ENCODE measurements around the gene PPP1CC.

The PPP1CC gene

DNA sequence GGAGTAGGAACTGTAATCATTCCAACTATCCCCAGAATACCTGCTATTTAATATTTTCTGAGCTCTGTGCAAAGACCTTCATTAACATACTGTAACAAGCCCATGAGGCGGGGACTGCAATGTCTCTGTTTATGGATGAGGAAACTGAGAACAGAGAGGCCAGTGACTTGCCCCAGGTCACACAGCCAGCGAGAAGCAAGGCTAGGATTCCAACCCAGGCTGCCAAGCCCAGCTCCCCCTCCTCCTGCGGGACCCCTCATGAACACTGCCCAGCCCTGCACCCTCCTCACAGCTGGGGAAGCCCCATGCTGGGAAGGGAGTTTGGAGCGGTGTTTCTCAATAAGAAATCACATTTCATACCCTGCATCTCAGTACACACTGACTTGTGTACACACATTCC, 64.7 kb downstream of the PPP1CC start:
- no peak for TF ChIP-seq POLR2A (IDR thresholded peaks at IDR 0.05; ENCODE audit: low read depth, low read length)
- no peak for FAIRE-seq

DNA sequence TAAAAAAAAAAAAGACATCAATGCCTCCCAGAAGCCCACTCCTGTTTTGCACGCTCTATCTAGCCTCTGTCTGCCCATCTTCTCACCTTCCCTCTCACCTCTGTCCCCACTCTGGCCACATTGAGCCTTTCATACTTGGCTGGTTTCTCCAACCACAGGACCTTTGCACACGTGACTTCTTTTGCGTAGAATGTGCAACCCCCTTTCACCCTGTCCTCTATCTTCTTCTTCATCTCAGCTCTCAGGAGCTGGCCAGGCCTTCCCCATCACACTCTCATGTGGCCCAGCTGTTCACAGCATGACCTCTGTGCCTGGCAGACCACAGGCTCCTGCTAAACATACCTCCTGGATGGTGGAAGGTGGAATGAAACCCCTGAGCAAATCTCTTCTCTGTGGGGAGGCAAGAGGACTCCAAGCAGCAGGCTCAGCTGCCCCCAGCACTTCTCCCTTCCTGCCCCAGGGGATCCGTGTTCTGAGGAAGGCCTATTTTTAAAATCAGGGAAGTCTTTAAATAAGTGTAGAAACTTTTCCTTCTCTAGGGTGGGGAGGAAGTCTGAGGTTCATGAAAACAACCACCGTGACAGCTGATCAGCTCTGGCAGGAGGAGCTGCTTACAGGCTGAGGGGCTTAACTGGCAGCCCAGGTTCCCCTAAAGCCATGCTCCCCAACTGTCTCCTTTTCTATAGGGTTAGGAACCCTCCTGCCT, 65.3 kb downstream of the PPP1CC start:
- no peak for FAIRE-seq
- no peak for TF ChIP-seq POLR2A (IDR thresholded peaks at IDR 0.05; ENCODE audit: low read depth, low read length)

More for the DNA sequence above, 64.7 kb downstream of the PPP1CC start:
- no peak for DNase-seq (ENCODE audit: insufficient read length, low spot score)

DNA sequence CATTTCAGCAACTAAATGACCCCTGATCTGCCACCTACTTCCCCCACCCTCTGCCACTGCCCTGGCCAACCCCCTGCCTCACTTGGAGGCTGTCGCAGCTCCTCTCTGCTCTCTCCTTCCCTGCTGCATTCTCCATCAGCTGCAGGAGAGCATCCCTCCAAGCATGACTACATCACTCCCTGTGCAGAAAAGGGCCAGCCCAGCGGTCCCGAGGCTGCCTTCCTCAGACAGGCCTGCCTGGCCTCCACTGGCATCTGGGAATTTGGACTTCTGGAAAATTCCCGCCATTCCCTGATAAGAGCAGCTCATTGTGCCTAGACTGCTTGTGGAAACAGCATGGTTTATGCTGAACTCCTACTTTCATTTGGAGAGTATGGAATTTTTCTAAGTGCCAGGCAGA, 66.5 kb downstream of the PPP1CC start:
- no peak for FAIRE-seq
- TF ChIP-seq POLR2A (IDR thresholded peaks at IDR 0.05; ENCODE audit: low read depth, low read length): no peak
- DNase-seq (ENCODE audit: insufficient read length, low spot score): no peak

More for the DNA sequence above, 65.3 kb downstream of the PPP1CC start:
- DNase-seq (ENCODE audit: insufficient read length, low spot score): no peak

DNA sequence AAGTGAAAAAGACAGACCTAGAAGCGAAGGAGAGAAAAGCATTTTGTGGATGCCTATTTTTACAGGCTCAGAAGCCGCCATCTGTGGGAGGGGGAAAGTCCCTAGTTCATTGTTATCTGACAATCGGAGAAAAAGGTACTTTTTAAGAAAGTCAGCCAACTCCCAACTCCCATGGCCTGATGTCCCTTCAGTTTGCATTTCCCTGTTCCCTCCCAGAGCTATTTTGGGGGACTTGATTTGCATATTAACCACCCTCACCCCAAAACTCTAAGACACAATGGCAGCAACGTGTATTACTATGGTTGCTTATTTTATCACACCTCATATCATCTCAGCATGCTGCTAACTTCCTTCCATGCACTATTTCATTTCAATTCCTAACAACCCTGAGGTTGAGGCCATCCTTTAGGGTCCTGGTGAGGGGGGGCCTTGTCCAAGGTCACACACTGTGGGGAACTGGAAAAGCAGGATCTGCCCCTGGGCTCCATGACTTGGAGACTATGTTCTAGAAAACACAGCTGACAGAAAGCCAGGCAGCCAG, 72.5 kb downstream of the PPP1CC start:
- no peak for FAIRE-seq
- TF ChIP-seq POLR2A (IDR thresholded peaks at IDR 0.05; ENCODE audit: low read depth, low read length): no peak
- no peak for DNase-seq (ENCODE audit: insufficient read length, low spot score)

Measured in H54 (cell line).